Epithelial cell of proximal tubule (primary cell): ENCODE data around the gene FXYD1. TPM values are rescaled to one million over a fixed set of nuclear protein-coding genes. Genes with fewer than 3 reads are reported as not detected.
A peak's percentile ranks its signal among the peaks of the same experiment; 100 is the strongest.

Experiments
- DNase-seq: peaks from one replicate; pipeline ENCODE4 v3.0.0-alpha.2; 2011; ENCODE audit warnings: low read depth
- H3K4me3 ChIP-seq: 2 replicates; pipeline ENCODE4 v1.5.1; 2011; ENCODE audit warnings: low read depth, mild to moderate bottlenecking, low read length
- CTCF ChIP-seq: conservative IDR thresholded peaks from 2 replicates; pipeline ENCODE4 v1.5.1; 2012; ENCODE audit warnings: low read depth, mild to moderate bottlenecking, low read length
- total RNA-seq: library from RNA; depleted of rRNA; stranded (reverse); fragments of >200 nt; gene quantifications from 2 replicates; pipeline ENCODE4 v1.2.3, GENCODE V29; 2015

The FXYD1 gene
- total RNA-seq, 1 donor from 2014 or later = not detected

GRCh38 chr19:35153701-35154524 lies 15.3 kb downstream of the FXYD1 start:
- H3K4me3 ChIP-seq = peak overlapping the region; percentile 70
- no peak for DNase-seq
- TF ChIP-seq CTCF = peak; percentile 56

- no peak for TF ChIP-seq CTCF
- DNase-seq = no peak
- H3K4me3 ChIP-seq = peak within 1 kb of the TSS; percentile 70
Observed at GRCh38 chr19:35154525-35155406, 16.1 kb downstream of the FXYD1 start, which contains the start of gene FXYD5. FXYD5 (plus strand) TSS chr19:35154735; CDS start chr19:35155551, 816 bp downstream.

- no peak for TF ChIP-seq CTCF
- no peak for DNase-seq
- H3K4me3 ChIP-seq = peak overlapping the region; percentile 70
Observed at GRCh38 chr19:35155441-35155840, 16.8 kb downstream of the FXYD1 start.

GRCh38 chr19:35155981-35156672 lies 17.5 kb downstream of the FXYD1 start:
- H3K4me3 ChIP-seq = no peak overlapping the region
- no peak for DNase-seq
- no peak for TF ChIP-seq CTCF

GRCh38 chr19:35156673-35157014 lies 18.0 kb downstream of the FXYD1 start:
- DNase-seq = no peak
- no peak for TF ChIP-seq CTCF
- H3K4me3 ChIP-seq = no peak overlapping the region

- TF ChIP-seq CTCF = no peak
- no peak for DNase-seq
Observed at GRCh38 chr19:35157431-35157830, 18.8 kb downstream of the FXYD1 start.

More at GRCh38 chr19:35157431-35157830, 18.8 kb downstream of the FXYD1 start:
- no peak overlapping the region for H3K4me3 ChIP-seq
